Right ventricle myocardium superior (tissue), 1 donor: ENCODE results near the gene GPC5. TPM values are rescaled to one million over a fixed set of nuclear protein-coding genes. Genes with fewer than 3 reads are reported as not detected.
"Not testable (repeated sequence)": the region's sequence is repeated elsewhere in the genome, so short reads cannot be mapped to it uniquely, and the experiment has no call there.

ENCODE experiments used
- ATAC-seq: fragments of 200-7000 bp; cut with Tn5 transposase; one replicate; pipeline ENCODE4 v1.9.1; 2020; ENCODE audit warnings: mild to moderate bottlenecking; ENCODE audit not compliant: poor library complexity
- DNase-seq: peaks from one replicate; pipeline ENCODE4 v3.0.0-alpha.2; 2020
- intact Hi-C: fragments of 100-400 bp; cut with DNase I; formaldehyde crosslinking; loops from one replicate; pipeline ENCODE4 v1.11.2; 2022
- total RNA-seq: library from RNA; stranded (reverse); fragmentation: NEBNext Ultra II Directional; extraction: Animal tissue kit (Norgen Biotek cat#: 25700); gene quantifications from one replicate; pipeline ENCODE4 v1.2.1, GENCODE V29; 2021
- donor health status: DM: no; HTN: yes; CAD: no; lungs with severe emphysema.

Gene GPC5
- total RNA-seq, 1 donor from 2014 or later: 1.4 TPM

GRCh38 chr13:92716749-92717148 is 1318.3 kb downstream of the GPC5 start:
- no peak for DNase-seq
- no peak for ATAC-seq

DNA sequence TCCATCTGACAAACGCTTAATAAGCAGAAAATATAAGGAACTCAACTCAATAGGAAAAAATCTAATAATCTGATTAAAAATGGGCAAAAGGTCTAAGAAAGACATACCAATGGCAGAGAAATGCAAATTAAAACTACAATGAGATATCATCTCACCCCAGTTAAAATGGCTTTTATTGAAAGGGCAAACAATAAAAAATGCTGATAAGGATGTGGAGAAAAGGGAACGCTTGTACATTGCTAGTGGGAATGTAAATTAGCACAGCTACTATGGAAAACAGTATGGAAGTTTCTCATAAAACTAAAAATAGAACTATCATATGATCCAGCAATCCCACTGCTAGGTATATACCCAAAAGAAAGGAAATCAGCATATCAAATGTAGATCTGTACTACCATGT is 1319.4 kb downstream of the GPC5 start:
- ATAC-seq (no peak), DNase-seq (no peak)
- intact Hi-C loops: no loop called here

More at GRCh38 chr13:92716749-92717148, 1318.3 kb downstream of the GPC5 start:
- intact Hi-C loops: no loop called here

- intact Hi-C loops: no loop called here
- DNase-seq: no peak
- ATAC-seq: no peak
Measured at GRCh38 chr13:92719868-92720267, 1321.4 kb downstream of the GPC5 start.

DNA sequence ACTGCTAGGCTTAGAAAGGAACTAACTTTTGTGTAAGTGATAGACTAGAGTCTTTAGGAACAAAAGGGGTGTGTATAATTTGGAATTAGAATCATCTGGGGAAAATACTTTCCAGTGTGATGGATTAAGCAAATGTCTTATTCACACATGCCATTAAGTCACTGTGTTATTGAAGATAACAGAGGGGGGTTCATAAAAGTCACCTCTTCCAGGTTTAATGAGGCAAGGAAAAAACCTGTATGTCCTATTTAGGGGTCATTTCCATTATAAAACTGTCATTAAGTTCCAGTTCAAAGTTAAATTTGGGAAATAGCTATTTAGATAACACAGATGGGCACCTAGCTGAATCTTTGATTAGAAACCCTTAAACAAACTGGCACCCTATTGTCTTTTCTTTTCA is 1323.2 kb downstream of the GPC5 start:
- ATAC-seq: no peak
- DNase-seq: no peak
- intact Hi-C loops: no loop called here

- intact Hi-C loops: no loop called here
Measured at GRCh38 chr13:92727118-92727517, 1328.7 kb downstream of the GPC5 start.

DNA sequence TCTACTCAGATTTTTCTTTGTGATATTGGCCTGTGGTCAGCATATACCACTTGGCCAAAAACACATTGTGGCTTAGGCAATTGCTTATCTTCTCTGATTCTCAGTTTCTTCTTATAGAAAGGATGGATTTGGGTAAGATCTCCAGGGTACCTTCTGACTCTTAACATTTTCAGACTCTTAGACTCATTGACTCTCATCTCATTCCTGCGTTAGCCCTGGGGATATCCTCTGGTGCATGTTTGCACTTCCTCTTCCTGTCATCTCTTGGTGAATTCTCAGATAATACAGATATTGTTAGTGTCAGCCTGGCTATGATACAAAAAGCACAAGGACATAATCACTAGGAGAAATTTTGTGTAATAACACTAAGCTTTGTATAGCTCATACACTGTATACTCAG is 1335.6 kb downstream of the GPC5 start:
- no peak for DNase-seq
- ATAC-seq: no peak
- intact Hi-C loops: no loop called here

More at GRCh38 chr13:92727118-92727517, 1328.7 kb downstream of the GPC5 start:
- DNase-seq: no peak
- no peak for ATAC-seq

- intact Hi-C loops: no loop called here
- no peak for DNase-seq
- ATAC-seq: no peak
Measured at GRCh38 chr13:92734545-92734944, 1336.1 kb downstream of the GPC5 start.

DNA sequence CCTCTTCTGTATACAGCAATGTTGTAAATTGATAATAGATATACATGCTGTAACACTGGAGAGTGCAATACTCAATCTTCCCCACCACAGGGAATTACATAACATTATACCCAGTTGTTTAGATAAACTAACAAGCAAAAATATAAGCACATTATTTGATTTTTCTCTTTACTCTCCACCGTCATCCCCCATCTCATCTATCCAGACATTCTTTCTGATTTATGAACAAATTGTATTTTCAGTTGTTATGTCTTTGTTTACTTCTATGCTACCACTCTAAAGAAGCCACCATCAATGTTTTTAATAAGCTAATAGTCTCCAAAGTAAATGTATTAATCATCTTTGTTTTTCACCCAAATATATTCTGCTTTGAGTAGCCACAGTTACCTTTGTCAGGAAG is 1337.5 kb downstream of the GPC5 start:
- ATAC-seq (no peak), DNase-seq (no peak)
- intact Hi-C loops: no loop called here

- DNase-seq (no peak), ATAC-seq (no peak)
- intact Hi-C loops: no loop called here
Measured at GRCh38 chr13:92739306-92739818, 1340.9 kb downstream of the GPC5 start.

- DNase-seq: no peak
- intact Hi-C loops: no loop called here
- no peak for ATAC-seq
Measured at GRCh38 chr13:92743992-92744391, 1345.6 kb downstream of the GPC5 start.

DNA sequence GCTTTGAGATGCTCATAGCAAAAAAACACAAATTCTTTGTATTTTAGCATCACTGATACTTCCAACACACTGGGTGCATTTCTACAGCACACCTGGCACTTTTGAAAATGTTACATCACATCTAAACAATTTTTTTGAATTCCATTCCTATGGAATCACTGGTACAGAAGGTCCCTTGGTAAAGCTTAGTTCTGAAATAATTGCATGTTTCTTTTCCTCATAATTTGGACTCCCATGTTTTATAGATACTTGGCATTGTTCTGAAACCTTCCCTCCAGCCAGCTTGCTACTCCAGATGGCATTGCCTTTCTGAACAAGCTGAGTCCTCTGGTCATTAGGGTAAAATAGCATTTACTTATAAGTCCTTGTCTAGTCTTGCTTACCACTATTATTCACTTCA is 1346.8 kb downstream of the GPC5 start:
- intact Hi-C loops: no loop called here
- ATAC-seq (no peak), DNase-seq (no peak)

DNA sequence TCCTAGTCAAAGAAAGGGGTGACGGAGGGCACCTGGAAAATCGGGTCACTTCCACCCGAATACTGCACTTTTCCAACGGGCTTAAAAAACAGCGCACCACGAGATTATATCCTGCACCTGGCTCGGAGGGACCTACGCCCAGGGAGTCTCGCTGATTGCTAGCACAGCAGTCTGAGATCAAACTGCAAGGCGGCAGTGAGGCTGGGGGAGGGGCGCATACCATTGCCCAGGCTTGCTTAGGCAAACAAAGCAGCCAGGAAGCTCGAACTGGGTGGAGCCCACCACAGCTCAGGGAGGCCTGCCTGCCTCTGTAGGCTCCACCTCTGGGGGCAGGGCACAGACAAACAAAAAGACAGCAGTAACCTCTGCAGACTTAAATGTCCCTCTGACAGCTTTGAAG is 1354.3 kb downstream of the GPC5 start:
- intact Hi-C loops: not testable (repeated sequence)

DNA sequence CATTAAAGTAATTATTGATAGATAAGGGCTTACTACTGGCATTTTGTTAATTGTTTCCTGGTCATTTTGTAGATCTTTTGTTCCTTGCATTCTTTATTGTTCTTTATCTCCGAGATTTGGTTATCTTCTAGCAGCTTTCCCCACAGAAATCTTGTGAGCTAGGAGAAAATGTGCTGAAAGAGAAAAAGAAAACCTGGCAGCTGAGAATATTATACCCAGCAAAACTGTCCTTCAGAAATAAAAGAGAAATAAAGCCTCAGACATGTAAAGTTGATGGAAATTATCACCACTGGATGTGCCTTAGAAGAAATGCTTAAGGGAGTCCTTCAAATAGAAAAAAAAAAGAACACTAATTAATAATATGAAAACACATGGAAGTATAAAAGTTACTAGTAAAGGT is 1363.3 kb downstream of the GPC5 start:
- ATAC-seq (no peak), DNase-seq (no peak)
- intact Hi-C loops: no loop called here

More for the DNA sequence above, 1354.3 kb downstream of the GPC5 start:
- not testable (repeated sequence) for DNase-seq, ATAC-seq

- DNase-seq: no peak
- ATAC-seq: no peak
Measured at GRCh38 chr13:92767468-92767867, 1369.0 kb downstream of the GPC5 start.

DNA sequence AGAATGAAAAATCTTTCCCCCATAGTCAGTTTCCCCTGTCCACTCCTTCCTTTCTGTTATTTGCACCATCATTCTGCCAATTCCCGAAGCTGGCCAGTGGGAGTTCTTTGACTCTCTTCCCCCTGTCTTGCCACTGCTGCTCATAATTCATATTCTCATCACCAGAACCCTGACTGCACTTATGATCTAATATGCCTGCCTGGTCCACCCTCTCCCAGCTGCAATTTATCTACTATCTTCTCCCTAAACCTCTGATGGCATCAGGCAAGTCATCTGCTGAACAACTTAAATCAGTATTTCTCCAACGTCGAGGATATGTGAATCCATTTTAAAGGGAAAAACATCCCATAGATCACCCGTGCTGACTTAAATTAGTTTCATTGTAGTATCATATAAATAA is 1370.2 kb downstream of the GPC5 start:
- DNase-seq (no peak), ATAC-seq (no peak)
- intact Hi-C loops: no loop called here

More at GRCh38 chr13:92767468-92767867, 1369.0 kb downstream of the GPC5 start:
- intact Hi-C loops: no loop called here

- intact Hi-C loops: no loop called here
- DNase-seq (no peak), ATAC-seq (no peak)
Measured at GRCh38 chr13:92769046-92769445, 1370.6 kb downstream of the GPC5 start.

DNA sequence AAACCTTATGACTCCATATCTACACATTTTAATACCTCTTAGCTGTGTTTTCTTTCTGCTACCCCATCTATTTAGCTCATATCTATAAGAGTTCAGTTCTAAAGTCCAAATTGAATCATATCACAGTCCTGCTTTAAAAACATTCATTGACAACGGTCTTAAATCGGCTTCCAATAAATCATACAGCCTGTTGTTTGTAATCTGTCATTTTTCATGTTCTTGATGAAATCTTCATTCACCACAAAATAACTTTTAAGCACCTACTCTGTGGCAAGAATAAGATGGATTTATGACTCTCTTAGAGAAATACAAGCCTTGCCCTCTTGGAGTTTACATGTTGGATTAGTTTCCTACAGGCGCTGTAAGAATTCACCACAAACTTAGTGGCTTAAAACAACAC is 1377.2 kb downstream of the GPC5 start:
- DNase-seq (no peak), ATAC-seq (no peak)
- intact Hi-C loops: no loop called here

- ATAC-seq (no peak), DNase-seq (no peak)
- intact Hi-C loops: no loop called here
Measured at GRCh38 chr13:92781965-92782690, 1383.7 kb downstream of the GPC5 start.

- DNase-seq (no peak), ATAC-seq (no peak)
- intact Hi-C loops: no loop called here
Measured at GRCh38 chr13:92802776-92803175, 1404.4 kb downstream of the GPC5 start.

DNA sequence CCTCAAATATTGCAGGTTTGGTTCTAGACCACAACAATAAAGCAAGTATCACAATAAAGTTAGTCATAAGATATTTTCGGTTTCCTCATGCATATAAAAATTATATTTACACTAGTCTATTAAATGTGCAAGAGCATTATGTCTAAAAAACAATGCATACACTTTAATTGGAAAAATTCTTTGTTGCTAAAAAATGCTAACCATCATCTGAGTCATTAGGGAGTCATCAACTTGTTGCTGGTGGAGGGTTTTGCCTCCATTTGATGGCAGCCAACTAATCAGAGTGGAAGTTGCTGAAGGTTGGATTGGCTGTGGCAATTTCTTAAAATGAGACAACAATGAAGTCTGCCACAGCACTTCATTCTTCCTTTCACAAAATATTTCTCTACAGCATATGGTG is 1405.9 kb downstream of the GPC5 start:
- intact Hi-C loops: no loop called here
- ATAC-seq: no peak
- DNase-seq: no peak

DNA sequence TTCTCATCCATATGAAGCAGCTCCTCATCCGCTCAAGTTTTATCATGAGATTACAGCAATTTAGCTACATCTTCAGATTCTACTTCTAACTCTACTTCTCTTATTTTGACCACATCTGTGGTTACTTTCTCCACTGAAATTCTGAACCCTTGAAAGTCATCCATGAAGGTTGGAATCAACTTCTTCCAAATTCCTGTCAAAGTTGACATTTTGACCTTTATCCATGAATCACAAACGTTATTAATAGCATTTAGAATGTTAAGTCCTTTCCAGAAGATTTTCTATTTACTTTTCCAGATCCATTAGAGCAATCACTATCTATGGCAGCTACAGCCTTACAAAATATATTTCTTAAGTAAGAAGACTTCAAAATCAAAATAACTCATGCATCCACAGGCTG is 1406.5 kb downstream of the GPC5 start:
- no peak for ATAC-seq
- DNase-seq: no peak
- intact Hi-C loops: no loop called here
